IMR-90 (cell line): Measurements from ENCODE around the gene WRAP53. TPM values are rescaled to one million over a fixed set of nuclear protein-coding genes. Genes with fewer than 3 reads are reported as not detected.

Experiments
- ATAC-seq: fragments of 200-7000 bp; cut with Tn5 transposase; 2 replicates; pipeline ENCODE4 v1.9.1; 2020; ENCODE audit warnings: low read depth, mild to moderate bottlenecking, moderate library complexity
- BruUV-seq: library from RNA; stranded (reverse); fragments of 400-500 nt; replicated peaks from 2 replicates; lab custom pipeline; 2021; lab: Mats Ljungman, UMichigan
- CTCF ChIA-PET: fragments of 300-600 bp; formaldehyde crosslinking; extraction: SDS; loops from one replicate; lab custom pipeline; 2021; ENCODE audit warnings: antibody characterized with exemption; lab: Yijun Ruan, JAX
- POLR2A ChIA-PET: fragments of 300-600 bp; sonication (Branson Sonifier 250); formaldehyde crosslinking; loops from one replicate; lab custom pipeline; 2022; ENCODE audit warnings: antibody characterized with exemption; ENCODE audit not compliant: unreplicated experiment; lab: Charles Lee
- DNase-seq: peaks from one replicate; pipeline ENCODE4 v3.0.0; 2013
- H2AFZ ChIP-seq: replicated peaks from 2 replicates; pipeline ENCODE3; 2013; ENCODE audit warnings: low read length, mild to moderate bottlenecking; ENCODE audit not compliant: poor library complexity
- H2AK5ac ChIP-seq: 2 replicates; pipeline ENCODE4 v1.6.1; 2013; ENCODE audit warnings: low read depth, low read length, inconsistent platforms
- H2AK9ac ChIP-seq: replicated peaks from 2 replicates; pipeline ENCODE3; 2013; ENCODE audit warnings: mild to moderate bottlenecking, low read depth, low read length, moderate library complexity; ENCODE audit not compliant: poor library complexity
- H2BK120ac ChIP-seq: 2 replicates; pipeline ENCODE4 v1.6.1; 2013; ENCODE audit warnings: low read depth, low read length, inconsistent platforms
- H2BK15ac ChIP-seq: 3 replicates; pipeline ENCODE4 v1.6.1; 2013; ENCODE audit warnings: low read depth, low read length, inconsistent platforms
- H2BK20ac ChIP-seq: 2 replicates; pipeline ENCODE4 v1.6.1; 2013; ENCODE audit warnings: low read depth, mild to moderate bottlenecking, inconsistent platforms, low read length, moderate library complexity
- H2BK5ac ChIP-seq: 2 replicates; pipeline ENCODE4 v1.6.1; 2013; ENCODE audit warnings: mild to moderate bottlenecking, low read depth, low read length, inconsistent platforms; ENCODE audit not compliant: poor library complexity, severe bottlenecking
- H3K14ac ChIP-seq: replicated peaks from 2 replicates; pipeline ENCODE4 v1.6.1; 2013; ENCODE audit warnings: low read depth, low read length, inconsistent platforms
- H3K18ac ChIP-seq: 2 replicates; pipeline ENCODE4 v1.6.1; 2013; ENCODE audit warnings: low read depth, low read length, control low read depth
- H3K23ac ChIP-seq: 2 replicates; pipeline ENCODE4 v1.6.1; 2013; ENCODE audit warnings: low read depth, low read length, inconsistent platforms
- H3K27ac ChIP-seq: 2 replicates; pipeline ENCODE4 v1.5.1; 2013; ENCODE audit warnings: mild to moderate bottlenecking, control low read depth, low read length; ENCODE audit not compliant: insufficient read depth
- H3K27me3 ChIP-seq: 2 replicates; pipeline ENCODE4 v1.6.1; 2013; ENCODE audit warnings: low read length; ENCODE audit not compliant: control insufficient read depth, insufficient read depth
- H3K36me3 ChIP-seq: 2 replicates; pipeline ENCODE4 v1.6.1; 2013; ENCODE audit warnings: low read length, mixed read lengths; ENCODE audit not compliant: control insufficient read depth, insufficient read depth
- H3K4ac ChIP-seq: 2 replicates; pipeline ENCODE4 v1.6.1; 2013; ENCODE audit warnings: low read depth, low read length, inconsistent platforms
- H3K4me1 ChIP-seq: 2 replicates; pipeline ENCODE4 v1.6.1; 2013; ENCODE audit warnings: low read length, mixed read lengths; ENCODE audit not compliant: control insufficient read depth, insufficient read depth
- H3K4me2 ChIP-seq: 2 replicates; pipeline ENCODE4 v1.6.1; 2013; ENCODE audit warnings: low read depth, mild to moderate bottlenecking, control low read depth, low read length, moderate library complexity
- H3K4me3 ChIP-seq: 2 replicates; pipeline ENCODE4 v1.5.1; 2013; ENCODE audit warnings: low read depth, mild to moderate bottlenecking, control low read depth, low read length, moderate library complexity; ENCODE audit not compliant: insufficient read depth
- H3K56ac ChIP-seq: 2 replicates; pipeline ENCODE4 v1.6.1; 2013; ENCODE audit warnings: low read length, inconsistent platforms; ENCODE audit not compliant: insufficient read depth; ENCODE audit errors: extremely low read depth
- H3K79me1 ChIP-seq, 2 experiments: 2 replicates each; pipeline ENCODE4 v1.6.1; 2013; ENCODE audit warnings: low read length in 2 of 2, inconsistent platforms in 1 of 2, low read depth in 1 of 2
- H3K9ac ChIP-seq: 2 replicates; pipeline ENCODE4 v1.6.1; 2013; ENCODE audit warnings: low read depth, low read length, control low read depth
- H3K9me1 ChIP-seq: 2 replicates; pipeline ENCODE4 v1.6.1; 2013; ENCODE audit warnings: low read length, inconsistent platforms; ENCODE audit not compliant: insufficient read depth
- H3K9me3 ChIP-seq: 2 replicates; pipeline ENCODE4 v1.6.1; 2013; ENCODE audit warnings: low read length; ENCODE audit not compliant: control insufficient read depth, insufficient read depth
- H4K20me1 ChIP-seq: 2 replicates; pipeline ENCODE4 v1.6.1; 2013; ENCODE audit warnings: low read length, inconsistent platforms; ENCODE audit not compliant: insufficient read depth
- H4K5ac ChIP-seq: 2 replicates; pipeline ENCODE4 v1.6.1; 2013; ENCODE audit warnings: mild to moderate bottlenecking, low read depth, low read length, control low read depth
- H4K8ac ChIP-seq, 2 experiments: 2 replicates each; pipeline ENCODE4 v1.6.1; 2013; ENCODE audit warnings: low read depth in 2 of 2, low read length in 2 of 2, control low read depth in 1 of 2, inconsistent platforms in 1 of 2
- H4K91ac ChIP-seq: 2 replicates; pipeline ENCODE4 v1.6.1; 2013; ENCODE audit warnings: low read depth, low read length, inconsistent platforms; ENCODE audit not compliant: insufficient read depth
- BHLHE40 ChIP-seq: fragments of 150-350 bp; IDR thresholded peaks from 2 replicates; pipeline ENCODE4 v1.6.1; 2016; ENCODE audit warnings: mild to moderate bottlenecking, low read depth, low read length
- CEBPB ChIP-seq: IDR thresholded peaks from 2 replicates; pipeline ENCODE4 v1.6.1; 2012; ENCODE audit warnings: low read depth, low read length, improper control_type of control experiment
- CHD1 ChIP-seq: IDR thresholded peaks from 2 replicates; pipeline ENCODE4 v1.6.1; 2012; ENCODE audit warnings: low read depth, low read length, improper control_type of control experiment
- FOS ChIP-seq: fragments of 150-350 bp; IDR thresholded peaks from 2 replicates; pipeline ENCODE4 v1.6.1; 2016; ENCODE audit warnings: low read depth, low read length
- MAFK ChIP-seq: IDR thresholded peaks from 2 replicates; pipeline ENCODE4 v1.6.1; 2012; ENCODE audit warnings: low read depth, low read length, improper control_type of control experiment
- MAZ ChIP-seq: IDR thresholded peaks from 2 replicates; pipeline ENCODE4 v1.6.1; 2012; ENCODE audit warnings: low read depth, mild to moderate bottlenecking, low read length, improper control_type of control experiment, moderate library complexity, borderline replicate concordance
- MXI1 ChIP-seq: IDR thresholded peaks from 2 replicates; pipeline ENCODE4 v1.6.1; 2012; ENCODE audit warnings: low read depth, mild to moderate bottlenecking, low read length, moderate library complexity, borderline replicate concordance
- NFE2L2 ChIP-seq: fragments of 150-350 bp; IDR thresholded peaks from 2 replicates; pipeline ENCODE4 v1.6.1; 2016; ENCODE audit warnings: low read depth, mild to moderate bottlenecking, low read length
- POLR2A ChIP-seq: IDR thresholded peaks from 2 replicates; pipeline ENCODE4 v1.6.1; 2012; ENCODE audit warnings: mild to moderate bottlenecking, low read depth, low read length
- RAD21 ChIP-seq: IDR thresholded peaks from 2 replicates; pipeline ENCODE4 v1.6.1; 2012; ENCODE audit warnings: low read length, improper control_type of control experiment
- RCOR1 ChIP-seq: IDR thresholded peaks from 2 replicates; pipeline ENCODE4 v1.6.1; 2012; ENCODE audit warnings: mild to moderate bottlenecking, low read length, improper control_type of control experiment; ENCODE audit not compliant: insufficient replicate concordance
- RFX5 ChIP-seq: IDR thresholded peaks from 2 replicates; pipeline ENCODE4 v1.8.0; 2012; ENCODE audit warnings: low read depth, mild to moderate bottlenecking, low read length, moderate library complexity
- SMC3 ChIP-seq: fragments of 150-350 bp; IDR thresholded peaks from 2 replicates; pipeline ENCODE4 v1.6.1; 2016; ENCODE audit warnings: low read depth, mild to moderate bottlenecking, antibody characterized with exemption, low read length, moderate library complexity
- USF2 ChIP-seq: fragments of 150-350 bp; IDR thresholded peaks from 2 replicates; pipeline ENCODE4 v1.6.1; 2017; ENCODE audit warnings: mild to moderate bottlenecking, antibody characterized with exemption, low read length, low read depth
- WGBS, 2 experiments: methylation state at CpG; one replicate each; pipeline versions ENCODE4 v1.1.5 to v1.1.7; 2013; ENCODE audit warnings: missing lambda C conversion rate in 2 of 2; ENCODE audit not compliant: insufficient read length in 1 of 2; ENCODE audit errors: extremely low coverage in 2 of 2; 5-methylcytosine and 5-hydroxymethylcytosine counted together
- dilution Hi-C: fragments of 300-500 bp; cut with HindIII; formaldehyde crosslinking; loops from one replicate; pipeline ENCODE4 v1.14.3; 2018; ENCODE audit warnings: low sequenced_read_pairs; ENCODE audit not compliant: unreplicated experiment
- in situ Hi-C: fragments of 300-500 bp; cut with MboI; formaldehyde crosslinking; loops from 3 replicates; pipeline ENCODE4 v1.14.3; 2019; ENCODE audit warnings: low sequenced_read_pairs, inconsistent platforms, mixed read lengths
- intact Hi-C: fragments of 100-400 bp; cut with micrococcal nuclease; formaldehyde crosslinking; loops from 2 replicates; pipeline ENCODE4 v1.10.0; 2022
- polyA plus RNA-seq, 3 experiments: library from polyadenylated mRNA; depleted of rRNA; stranded (reverse); fragments of >200 nt; gene quantifications; 2 replicates each; pipeline ENCODE4 v1.2.3, GENCODE V29; 2012; ENCODE audit warnings: low replicate concordance in 1 of 3
- total RNA-seq: library from RNA; depleted of rRNA; stranded (reverse); fragments of >200 nt; gene quantifications from 2 replicates; pipeline ENCODE4 v1.2.3, GENCODE V29; 2012
- TF ChIP-seq, protein P1 (sequence below): fragments of 150-350 bp; IDR thresholded peaks from 2 replicates; pipeline ENCODE4 v1.6.1; 2016; ENCODE audit warnings: low read depth, mild to moderate bottlenecking, low read length, moderate library complexity, borderline replicate concordance

Gene WRAP53
- total and polyA plus RNA-seq, 2 of the 4 experiments (the other 2 are of a cell fraction): 6.6 to 9.5 TPM

DNA sequence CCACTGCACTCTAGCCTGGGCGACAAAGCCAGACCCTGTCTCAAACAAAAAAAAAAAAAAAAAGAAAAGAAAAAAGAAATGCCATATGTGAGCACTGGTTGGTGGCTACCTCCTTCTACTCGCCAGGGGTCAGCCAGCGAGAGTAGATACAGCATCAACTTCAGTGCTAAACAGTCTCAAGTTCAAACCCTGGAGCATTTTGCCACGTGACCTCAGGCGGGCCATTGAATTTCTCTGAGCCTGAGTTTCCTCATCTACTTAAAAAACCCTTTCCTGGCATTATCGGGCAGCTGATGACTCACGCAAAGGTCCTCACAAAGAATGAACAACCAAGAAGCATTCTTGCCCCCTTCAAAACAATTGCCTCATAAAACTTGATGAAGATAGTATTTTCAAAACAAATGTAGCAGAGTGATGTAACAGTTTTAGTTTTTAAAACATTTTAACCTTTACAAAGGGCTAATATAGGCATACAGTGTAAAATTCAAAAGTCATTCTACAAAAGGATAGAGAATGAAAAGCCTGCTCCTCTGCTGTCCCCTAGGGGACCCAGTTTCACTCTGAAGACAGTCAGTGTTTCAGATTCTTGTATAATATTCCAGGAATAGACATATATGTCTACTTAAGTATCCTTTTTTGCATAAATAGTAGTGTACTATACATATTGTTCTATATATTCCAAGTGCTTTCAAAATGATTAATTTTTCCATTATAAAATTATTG lies 57.6 kb downstream of the WRAP53 start:
- Histone ChIP-seq H3K23ac (no peak overlapping the region), H2AFZ (no peak overlapping the region), H3K18ac (no peak overlapping the region), H3K14ac (no peak overlapping the region), H4K20me1 (no peaks in the 10 kb centered on the region), H4K8ac (peak overlapping the region in 1 of 2 experiments; percentile 17; a peak in 1 of 4 replicates), H3K27me3 (peaks cover under 1% of the 10 kb centered on the region), H2AK9ac (no peak overlapping the region), H3K4me2 (no peak overlapping the region), H4K5ac (no peak overlapping the region; the same call in 1 of the 2 replicates), H2BK15ac (no peak overlapping the region), H3K4ac (peak overlapping the region; percentile 39), H3K4me1 (peaks cover 21% of the 10 kb centered on the region), H3K27ac (peak overlapping the region; percentile 5; the same call in 1 of the 2 replicates), H3K36me3 (no peaks in the 10 kb centered on the region), H3K9me3 (no peaks in the 10 kb centered on the region), H3K9me1 (no peaks in the 10 kb centered on the region), H2BK120ac (peak overlapping the region; percentile 18; the same call in 1 of the 2 replicates), H3K56ac (no peak overlapping the region), H3K79me1 (no peaks in the 10 kb centered on the region), H4K91ac (no peak overlapping the region), H2AK5ac (no peak overlapping the region; the same call in 1 of the 2 replicates), H2BK20ac (0 out of 2 replicates have a peak overlapping the region, but pooled peaks have one; percentile 31), H3K9ac (no peak overlapping the region), H3K4me3 (no peak overlapping the region), H2BK5ac (no peak overlapping the region)
- DNase-seq (peak; percentile 76), ATAC-seq (peak; percentile 21)
- CTCF ChIA-PET: no interaction called here
- intact Hi-C loops (loop anchor here (2.0 kb wide), 1 partner anchor 99 kb away; no protein-coding TSS in a partner anchor), dilution Hi-C loops (no loop called here), in situ Hi-C loops (loop anchor here (25.0 kb wide), 1 partner anchor 241 kb away; no protein-coding TSS in a partner anchor)
- BruUV-seq: no TSS peak
- no CpG with 5 or more reads among the region's 7 CpGs for WGBS, 2 experiments
- POLR2A ChIA-PET: no interaction called here
- TF ChIP-seq, protein P1, sequence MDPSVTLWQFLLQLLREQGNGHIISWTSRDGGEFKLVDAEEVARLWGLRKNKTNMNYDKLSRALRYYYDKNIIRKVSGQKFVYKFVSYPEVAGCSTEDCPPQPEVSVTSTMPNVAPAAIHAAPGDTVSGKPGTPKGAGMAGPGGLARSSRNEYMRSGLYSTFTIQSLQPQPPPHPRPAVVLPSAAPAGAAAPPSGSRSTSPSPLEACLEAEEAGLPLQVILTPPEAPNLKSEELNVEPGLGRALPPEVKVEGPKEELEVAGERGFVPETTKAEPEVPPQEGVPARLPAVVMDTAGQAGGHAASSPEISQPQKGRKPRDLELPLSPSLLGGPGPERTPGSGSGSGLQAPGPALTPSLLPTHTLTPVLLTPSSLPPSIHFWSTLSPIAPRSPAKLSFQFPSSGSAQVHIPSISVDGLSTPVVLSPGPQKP: no peak
- TF ChIP-seq NFE2L2 (no peak), MXI1 (no peak), MAFK (0 out of 2 replicates have a peak, but pooled peaks have one; percentile 19), CEBPB (peak; percentile 67), RCOR1 (no peak), SMC3 (no peak), POLR2A (no peak), FOS (peak; percentile 67), USF2 (peak; percentile 77), BHLHE40 (peak; percentile 43; the same call in 1 of the 2 replicates), RFX5 (no peak), CHD1 (no peak), MAZ (no peak), RAD21 (no peak)
